GM18870 (cell line): ENCODE results near the gene EGLN3.

Experiments used
- ATAC-seq: cut with Tn5 transposase; IDR thresholded peaks from one replicate; pipeline ENCODE4 v1.9.1; 2021; ENCODE audit warnings: moderate library complexity; ENCODE audit not compliant: unreplicated experiment

EGLN3 gene

GRCh38 chr14:33880330-33880729, 70.5 kb downstream of the EGLN3 start:
- ATAC-seq, result no peak

GRCh38 chr14:33879684-33880286, 71.1 kb downstream of the EGLN3 start:
- no peak for ATAC-seq

GRCh38 chr14:33876274-33876673, 74.6 kb downstream of the EGLN3 start:
- no peak for ATAC-seq
